MM.1S (cell line): ENCODE results near the gene CARD11.

Experiments used
- EZH2 ChIP-seq: fragments of 300-600 bp; sonication (generic); optimal IDR thresholded peaks from 2 replicates; pipeline ENCODE3; 2017; ENCODE audit warnings: low read depth, mild to moderate bottlenecking, antibody characterized with exemption, low read length, mixed read lengths
- EZH2phosphoT487 ChIP-seq: fragments of 300-600 bp; sonication (generic); IDR thresholded peaks from 2 replicates; pipeline ENCODE4 v1.6.1; 2018; ENCODE audit warnings: antibody characterized with exemption, low read length
- TF ChIP-seq, protein P1 (sequence below): fragments of 300-600 bp; sonication (generic); IDR thresholded peaks from 2 replicates; pipeline ENCODE4 v1.5.1; 2016; ENCODE audit warnings: antibody characterized with exemption, low read length, mixed read lengths

DNA sequence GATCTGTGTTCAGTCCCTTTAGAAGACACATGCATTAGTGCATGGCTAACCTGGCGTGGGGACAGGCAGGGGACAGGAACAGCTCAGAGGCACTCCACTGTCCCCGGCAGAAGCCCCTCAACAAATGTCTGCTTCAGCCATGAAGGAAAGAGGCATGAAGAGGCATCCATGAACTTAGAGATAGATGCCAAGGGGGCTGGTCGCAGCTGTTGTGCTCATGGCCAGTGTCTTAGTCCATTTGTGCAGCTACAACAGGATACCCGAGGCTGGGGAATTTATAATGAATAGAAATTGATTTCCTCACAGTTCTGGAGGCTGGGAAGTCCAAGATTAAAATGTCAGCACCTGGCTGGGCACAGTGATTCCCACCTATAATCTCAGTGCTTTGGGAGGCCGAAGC, 185.0 kb downstream of the CARD11 start:
- TF ChIP-seq, protein P1, sequence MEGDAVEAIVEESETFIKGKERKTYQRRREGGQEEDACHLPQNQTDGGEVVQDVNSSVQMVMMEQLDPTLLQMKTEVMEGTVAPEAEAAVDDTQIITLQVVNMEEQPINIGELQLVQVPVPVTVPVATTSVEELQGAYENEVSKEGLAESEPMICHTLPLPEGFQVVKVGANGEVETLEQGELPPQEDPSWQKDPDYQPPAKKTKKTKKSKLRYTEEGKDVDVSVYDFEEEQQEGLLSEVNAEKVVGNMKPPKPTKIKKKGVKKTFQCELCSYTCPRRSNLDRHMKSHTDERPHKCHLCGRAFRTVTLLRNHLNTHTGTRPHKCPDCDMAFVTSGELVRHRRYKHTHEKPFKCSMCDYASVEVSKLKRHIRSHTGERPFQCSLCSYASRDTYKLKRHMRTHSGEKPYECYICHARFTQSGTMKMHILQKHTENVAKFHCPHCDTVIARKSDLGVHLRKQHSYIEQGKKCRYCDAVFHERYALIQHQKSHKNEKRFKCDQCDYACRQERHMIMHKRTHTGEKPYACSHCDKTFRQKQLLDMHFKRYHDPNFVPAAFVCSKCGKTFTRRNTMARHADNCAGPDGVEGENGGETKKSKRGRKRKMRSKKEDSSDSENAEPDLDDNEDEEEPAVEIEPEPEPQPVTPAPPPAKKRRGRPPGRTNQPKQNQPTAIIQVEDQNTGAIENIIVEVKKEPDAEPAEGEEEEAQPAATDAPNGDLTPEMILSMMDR = no peak
- TF ChIP-seq EZH2 = no peak
- no peak for TF ChIP-seq EZH2phosphoT487
